HG02970 (cell line): ENCODE measurements around the gene ACVRL1.

Source experiments
- ATAC-seq: cut with Tn5 transposase; IDR thresholded peaks from one replicate; pipeline ENCODE4 v1.9.1; 2021; ENCODE audit warnings: mild to moderate bottlenecking, moderate library complexity, moderate number of reproducible peaks; ENCODE audit not compliant: unreplicated experiment, low FRiP score

The ACVRL1 gene

GRCh38 chr12:51907083-51907855 is at the start of gene ACVRL1:
TSS of gene ACVRL1 (plus strand) at chr12:51907504. CDS start at chr12:51912475, 4,971 bp downstream.
- no peak for ATAC-seq

GRCh38 chr12:51860986-51861385 is 46.3 kb upstream of the ACVRL1 start:
- ATAC-seq, result no peak

GRCh38 chr12:51862947-51863346 is 44.4 kb upstream of the ACVRL1 start:
- ATAC-seq, result no peak

GRCh38 chr12:51863363-51863932 is 43.9 kb upstream of the ACVRL1 start:
- ATAC-seq, result no peak

- ATAC-seq, result no peak
Measured at GRCh38 chr12:51863933-51864832, 43.1 kb upstream of the ACVRL1 start.

GRCh38 chr12:51864833-51865670 is 42.3 kb upstream of the ACVRL1 start:
- no peak for ATAC-seq

- no peak for ATAC-seq
Measured at GRCh38 chr12:51865757-51866270, 41.5 kb upstream of the ACVRL1 start.

GRCh38 chr12:51866324-51866723 is 41.0 kb upstream of the ACVRL1 start:
- ATAC-seq, result no peak

- ATAC-seq, result no peak
Measured at GRCh38 chr12:51866762-51867161, 40.5 kb upstream of the ACVRL1 start.

- ATAC-seq, result no peak
Measured at GRCh38 chr12:51867371-51867770, 39.9 kb upstream of the ACVRL1 start.

GRCh38 chr12:51867796-51868428 is 39.4 kb upstream of the ACVRL1 start:
- no peak for ATAC-seq

- no peak for ATAC-seq
Measured at GRCh38 chr12:51868821-51869495, 38.3 kb upstream of the ACVRL1 start.

- no peak for ATAC-seq
Measured at GRCh38 chr12:51869496-51869865, 37.8 kb upstream of the ACVRL1 start.

- ATAC-seq, result no peak
Measured at GRCh38 chr12:51869931-51870330, 37.4 kb upstream of the ACVRL1 start.

- no peak for ATAC-seq
Measured at GRCh38 chr12:51870504-51870903, 36.8 kb upstream of the ACVRL1 start.

GRCh38 chr12:51871126-51871525 is 36.2 kb upstream of the ACVRL1 start:
- ATAC-seq, result no peak

GRCh38 chr12:51871918-51872688 is 35.2 kb upstream of the ACVRL1 start:
- no peak for ATAC-seq

GRCh38 chr12:51872689-51872981 is 34.7 kb upstream of the ACVRL1 start:
- ATAC-seq, result no peak
